IMR-90 (cell line): ENCODE data around the gene ARMS2. TPM values are rescaled to one million over a fixed set of nuclear protein-coding genes. Genes with fewer than 3 reads are reported as not detected.

ENCODE experiments used
- ATAC-seq: fragments of 200-7000 bp; cut with Tn5 transposase; 2 replicates; pipeline ENCODE4 v1.9.1; 2020; ENCODE audit warnings: low read depth, mild to moderate bottlenecking, moderate library complexity
- BruUV-seq: library from RNA; stranded (reverse); fragments of 400-500 nt; replicated peaks from 2 replicates; lab custom pipeline; 2021; lab: Mats Ljungman, UMichigan
- CTCF ChIA-PET: fragments of 300-600 bp; formaldehyde crosslinking; extraction: SDS; loops from one replicate; lab custom pipeline; 2021; ENCODE audit warnings: antibody characterized with exemption; lab: Yijun Ruan, JAX
- POLR2A ChIA-PET: fragments of 300-600 bp; sonication (Branson Sonifier 250); formaldehyde crosslinking; loops from one replicate; lab custom pipeline; 2022; ENCODE audit warnings: antibody characterized with exemption; ENCODE audit not compliant: unreplicated experiment; lab: Charles Lee
- DNase-seq: peaks from one replicate; pipeline ENCODE4 v3.0.0; 2013
- H2AFZ ChIP-seq: replicated peaks from 2 replicates; pipeline ENCODE3; 2013; ENCODE audit warnings: low read length, mild to moderate bottlenecking; ENCODE audit not compliant: poor library complexity
- H2AK5ac ChIP-seq: 2 replicates; pipeline ENCODE4 v1.6.1; 2013; ENCODE audit warnings: low read depth, low read length, inconsistent platforms
- H2AK9ac ChIP-seq: replicated peaks from 2 replicates; pipeline ENCODE3; 2013; ENCODE audit warnings: mild to moderate bottlenecking, low read depth, low read length, moderate library complexity; ENCODE audit not compliant: poor library complexity
- H2BK120ac ChIP-seq: 2 replicates; pipeline ENCODE4 v1.6.1; 2013; ENCODE audit warnings: low read depth, low read length, inconsistent platforms
- H2BK15ac ChIP-seq: 3 replicates; pipeline ENCODE4 v1.6.1; 2013; ENCODE audit warnings: low read depth, low read length, inconsistent platforms
- H2BK20ac ChIP-seq: 2 replicates; pipeline ENCODE4 v1.6.1; 2013; ENCODE audit warnings: low read depth, mild to moderate bottlenecking, inconsistent platforms, low read length, moderate library complexity
- H2BK5ac ChIP-seq: 2 replicates; pipeline ENCODE4 v1.6.1; 2013; ENCODE audit warnings: mild to moderate bottlenecking, low read depth, low read length, inconsistent platforms; ENCODE audit not compliant: poor library complexity, severe bottlenecking
- H3K14ac ChIP-seq: replicated peaks from 2 replicates; pipeline ENCODE4 v1.6.1; 2013; ENCODE audit warnings: low read depth, low read length, inconsistent platforms
- H3K18ac ChIP-seq: 2 replicates; pipeline ENCODE4 v1.6.1; 2013; ENCODE audit warnings: low read depth, low read length, control low read depth
- H3K23ac ChIP-seq: 2 replicates; pipeline ENCODE4 v1.6.1; 2013; ENCODE audit warnings: low read depth, low read length, inconsistent platforms
- H3K27ac ChIP-seq: 2 replicates; pipeline ENCODE4 v1.5.1; 2013; ENCODE audit warnings: mild to moderate bottlenecking, control low read depth, low read length; ENCODE audit not compliant: insufficient read depth
- H3K27me3 ChIP-seq: 2 replicates; pipeline ENCODE4 v1.6.1; 2013; ENCODE audit warnings: low read length; ENCODE audit not compliant: control insufficient read depth, insufficient read depth
- H3K36me3 ChIP-seq: 2 replicates; pipeline ENCODE4 v1.6.1; 2013; ENCODE audit warnings: low read length, mixed read lengths; ENCODE audit not compliant: control insufficient read depth, insufficient read depth
- H3K4ac ChIP-seq: 2 replicates; pipeline ENCODE4 v1.6.1; 2013; ENCODE audit warnings: low read depth, low read length, inconsistent platforms
- H3K4me1 ChIP-seq: 2 replicates; pipeline ENCODE4 v1.6.1; 2013; ENCODE audit warnings: low read length, mixed read lengths; ENCODE audit not compliant: control insufficient read depth, insufficient read depth
- H3K4me2 ChIP-seq: 2 replicates; pipeline ENCODE4 v1.6.1; 2013; ENCODE audit warnings: low read depth, mild to moderate bottlenecking, control low read depth, low read length, moderate library complexity
- H3K4me3 ChIP-seq: 2 replicates; pipeline ENCODE4 v1.5.1; 2013; ENCODE audit warnings: low read depth, mild to moderate bottlenecking, control low read depth, low read length, moderate library complexity; ENCODE audit not compliant: insufficient read depth
- H3K56ac ChIP-seq: 2 replicates; pipeline ENCODE4 v1.6.1; 2013; ENCODE audit warnings: low read length, inconsistent platforms; ENCODE audit not compliant: insufficient read depth; ENCODE audit errors: extremely low read depth
- H3K79me1 ChIP-seq, 2 experiments: 2 replicates each; pipeline ENCODE4 v1.6.1; 2013; ENCODE audit warnings: low read length in 2 of 2, inconsistent platforms in 1 of 2, low read depth in 1 of 2
- H3K9ac ChIP-seq: 2 replicates; pipeline ENCODE4 v1.6.1; 2013; ENCODE audit warnings: low read depth, low read length, control low read depth
- H3K9me1 ChIP-seq: 2 replicates; pipeline ENCODE4 v1.6.1; 2013; ENCODE audit warnings: low read length, inconsistent platforms; ENCODE audit not compliant: insufficient read depth
- H3K9me3 ChIP-seq: 2 replicates; pipeline ENCODE4 v1.6.1; 2013; ENCODE audit warnings: low read length; ENCODE audit not compliant: control insufficient read depth, insufficient read depth
- H4K20me1 ChIP-seq: 2 replicates; pipeline ENCODE4 v1.6.1; 2013; ENCODE audit warnings: low read length, inconsistent platforms; ENCODE audit not compliant: insufficient read depth
- H4K5ac ChIP-seq: 2 replicates; pipeline ENCODE4 v1.6.1; 2013; ENCODE audit warnings: mild to moderate bottlenecking, low read depth, low read length, control low read depth
- H4K8ac ChIP-seq, 2 experiments: 2 replicates each; pipeline ENCODE4 v1.6.1; 2013; ENCODE audit warnings: low read depth in 2 of 2, low read length in 2 of 2, control low read depth in 1 of 2, inconsistent platforms in 1 of 2
- H4K91ac ChIP-seq: 2 replicates; pipeline ENCODE4 v1.6.1; 2013; ENCODE audit warnings: low read depth, low read length, inconsistent platforms; ENCODE audit not compliant: insufficient read depth
- BHLHE40 ChIP-seq: fragments of 150-350 bp; IDR thresholded peaks from 2 replicates; pipeline ENCODE4 v1.6.1; 2016; ENCODE audit warnings: mild to moderate bottlenecking, low read depth, low read length
- CEBPB ChIP-seq: IDR thresholded peaks from 2 replicates; pipeline ENCODE4 v1.6.1; 2012; ENCODE audit warnings: low read depth, low read length, improper control_type of control experiment
- CTCF ChIP-seq: conservative IDR thresholded peaks from 2 replicates; pipeline ENCODE4 v1.5.1; 2012; ENCODE audit warnings: mild to moderate bottlenecking, low read depth, low read length, improper control_type of control experiment
- MAFK ChIP-seq: IDR thresholded peaks from 2 replicates; pipeline ENCODE4 v1.6.1; 2012; ENCODE audit warnings: low read depth, low read length, improper control_type of control experiment
- MAZ ChIP-seq: IDR thresholded peaks from 2 replicates; pipeline ENCODE4 v1.6.1; 2012; ENCODE audit warnings: low read depth, mild to moderate bottlenecking, low read length, improper control_type of control experiment, moderate library complexity, borderline replicate concordance
- MXI1 ChIP-seq: IDR thresholded peaks from 2 replicates; pipeline ENCODE4 v1.6.1; 2012; ENCODE audit warnings: low read depth, mild to moderate bottlenecking, low read length, moderate library complexity, borderline replicate concordance
- POLR2A ChIP-seq: IDR thresholded peaks from 2 replicates; pipeline ENCODE4 v1.6.1; 2012; ENCODE audit warnings: mild to moderate bottlenecking, low read depth, low read length
- RAD21 ChIP-seq: IDR thresholded peaks from 2 replicates; pipeline ENCODE4 v1.6.1; 2012; ENCODE audit warnings: low read length, improper control_type of control experiment
- RCOR1 ChIP-seq: IDR thresholded peaks from 2 replicates; pipeline ENCODE4 v1.6.1; 2012; ENCODE audit warnings: mild to moderate bottlenecking, low read length, improper control_type of control experiment; ENCODE audit not compliant: insufficient replicate concordance
- RFX5 ChIP-seq: IDR thresholded peaks from 2 replicates; pipeline ENCODE4 v1.8.0; 2012; ENCODE audit warnings: low read depth, mild to moderate bottlenecking, low read length, moderate library complexity
- WGBS, 2 experiments: methylation state at CpG; one replicate each; pipeline versions ENCODE4 v1.1.5 to v1.1.7; 2013; ENCODE audit warnings: missing lambda C conversion rate in 2 of 2; ENCODE audit not compliant: insufficient read length in 1 of 2; ENCODE audit errors: extremely low coverage in 2 of 2; 5-methylcytosine and 5-hydroxymethylcytosine counted together
- dilution Hi-C: fragments of 300-500 bp; cut with HindIII; formaldehyde crosslinking; loops from one replicate; pipeline ENCODE4 v1.14.3; 2018; ENCODE audit warnings: low sequenced_read_pairs; ENCODE audit not compliant: unreplicated experiment
- in situ Hi-C: fragments of 300-500 bp; cut with MboI; formaldehyde crosslinking; loops from 3 replicates; pipeline ENCODE4 v1.14.3; 2019; ENCODE audit warnings: low sequenced_read_pairs, inconsistent platforms, mixed read lengths
- intact Hi-C: fragments of 100-400 bp; cut with micrococcal nuclease; formaldehyde crosslinking; loops from 2 replicates; pipeline ENCODE4 v1.10.0; 2022
- polyA plus RNA-seq, 3 experiments: library from polyadenylated mRNA; depleted of rRNA; stranded (reverse); fragments of >200 nt; gene quantifications; 2 replicates each; pipeline ENCODE4 v1.2.3, GENCODE V29; 2012; ENCODE audit warnings: low replicate concordance in 1 of 3
- total RNA-seq: library from RNA; depleted of rRNA; stranded (reverse); fragments of >200 nt; gene quantifications from 2 replicates; pipeline ENCODE4 v1.2.3, GENCODE V29; 2012
- TF ChIP-seq, protein P1 (sequence below): fragments of 150-350 bp; IDR thresholded peaks from 2 replicates; pipeline ENCODE4 v1.6.1; 2017; ENCODE audit warnings: mild to moderate bottlenecking, antibody characterized with exemption, low read length, low read depth
- TF ChIP-seq, protein P2 (sequence below): fragments of 150-350 bp; IDR thresholded peaks from 2 replicates; pipeline ENCODE4 v1.6.1; 2016; ENCODE audit warnings: low read depth, mild to moderate bottlenecking, low read length, moderate library complexity, borderline replicate concordance

The ARMS2 gene
- total and polyA plus RNA-seq, 2 of the 4 experiments (the other 2 are of a cell fraction) = not detected

DNA sequence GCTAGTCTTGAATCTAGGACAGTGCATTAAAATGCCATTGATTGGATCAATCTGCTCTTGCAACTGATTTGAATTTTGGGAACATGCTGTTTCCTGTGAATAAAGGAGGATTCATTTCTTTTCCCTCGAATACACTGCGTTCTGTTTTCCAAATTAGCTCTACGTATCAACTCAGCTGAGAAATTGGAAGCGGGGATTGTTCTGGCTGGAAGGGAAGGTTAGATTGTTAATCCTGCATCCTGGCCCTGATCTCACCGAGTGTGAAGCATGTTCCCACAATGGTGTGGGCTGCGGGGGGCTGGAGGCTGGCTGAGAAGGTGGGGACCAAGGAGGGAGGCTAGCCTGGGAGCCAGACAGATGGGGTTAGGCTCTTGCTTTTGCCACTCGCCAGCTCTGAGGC lies 24.5 kb downstream of the ARMS2 start:
- POLR2A ChIA-PET = no interaction called here
- Histone ChIP-seq H2BK15ac (no peak overlapping the region), H4K5ac (no peak overlapping the region), H3K9ac (no peak overlapping the region), H3K23ac (no peak overlapping the region), H3K4me2 (no peak overlapping the region), H4K8ac (no peak overlapping the region), H3K27me3 (no peaks in the 10 kb centered on the region), H2BK5ac (no peak overlapping the region), H3K79me1 (peaks cover 4 to 9% of the 10 kb centered on the region in 2 experiments; a peak in 2 of 4 replicates), H3K9me3 (no peaks in the 10 kb centered on the region), H3K27ac (no peak overlapping the region), H3K4me1 (peaks cover 16% of the 10 kb centered on the region), H4K91ac (no peak overlapping the region), H3K9me1 (peaks cover 3% of the 10 kb centered on the region; the same call in 1 of the 2 replicates), H3K36me3 (no peaks in the 10 kb centered on the region), H2AK9ac (no peak overlapping the region), H3K18ac (no peak overlapping the region), H2AFZ (no peak overlapping the region), H3K4ac (no peak overlapping the region), H2AK5ac (no peak overlapping the region), H3K4me3 (no peak overlapping the region), H3K56ac (no peak overlapping the region), H3K14ac (no peak overlapping the region), H4K20me1 (no peaks in the 10 kb centered on the region; the same call in 1 of the 2 replicates), H2BK120ac (no peak overlapping the region), H2BK20ac (no peak overlapping the region)
- intact Hi-C loops = no loop called here
- CTCF ChIA-PET = no interaction called here
- in situ Hi-C loops = no loop called here
- dilution Hi-C loops = no loop called here
- ATAC-seq (no peak), DNase-seq (no peak)
- WGBS, 2 experiments = 100% methylated on average over 2 of the region's 7 CpGs; no CpG with 5 or more reads in 1 of the 2 experiments
- TF ChIP-seq, protein P1, sequence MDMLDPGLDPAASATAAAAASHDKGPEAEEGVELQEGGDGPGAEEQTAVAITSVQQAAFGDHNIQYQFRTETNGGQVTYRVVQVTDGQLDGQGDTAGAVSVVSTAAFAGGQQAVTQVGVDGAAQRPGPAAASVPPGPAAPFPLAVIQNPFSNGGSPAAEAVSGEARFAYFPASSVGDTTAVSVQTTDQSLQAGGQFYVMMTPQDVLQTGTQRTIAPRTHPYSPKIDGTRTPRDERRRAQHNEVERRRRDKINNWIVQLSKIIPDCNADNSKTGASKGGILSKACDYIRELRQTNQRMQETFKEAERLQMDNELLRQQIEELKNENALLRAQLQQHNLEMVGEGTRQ = no peak
- TF ChIP-seq MAFK (no peak), POLR2A (no peak), MXI1 (no peak), MAZ (no peak), RAD21 (no peak), RCOR1 (no peak), RFX5 (no peak), BHLHE40 (no peak), CTCF (no peak), CEBPB (no peak)
- TF ChIP-seq, protein P2, sequence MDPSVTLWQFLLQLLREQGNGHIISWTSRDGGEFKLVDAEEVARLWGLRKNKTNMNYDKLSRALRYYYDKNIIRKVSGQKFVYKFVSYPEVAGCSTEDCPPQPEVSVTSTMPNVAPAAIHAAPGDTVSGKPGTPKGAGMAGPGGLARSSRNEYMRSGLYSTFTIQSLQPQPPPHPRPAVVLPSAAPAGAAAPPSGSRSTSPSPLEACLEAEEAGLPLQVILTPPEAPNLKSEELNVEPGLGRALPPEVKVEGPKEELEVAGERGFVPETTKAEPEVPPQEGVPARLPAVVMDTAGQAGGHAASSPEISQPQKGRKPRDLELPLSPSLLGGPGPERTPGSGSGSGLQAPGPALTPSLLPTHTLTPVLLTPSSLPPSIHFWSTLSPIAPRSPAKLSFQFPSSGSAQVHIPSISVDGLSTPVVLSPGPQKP = no peak
- BruUV-seq = no TSS peak
